ENCODE measurements around the gene OR3A2.
"Not testable (repeated sequence)": the region's sequence is repeated elsewhere in the genome, so short reads cannot be mapped to it uniquely, and the experiment has no call there.

OR3A2 gene

GRCh38 chr17:3293548-3293947 is 92.6 kb downstream of the OR3A2 start:
- not testable (repeated sequence) for DNase-seq (ENCODE audit: low read depth, low spot score)

DNA sequence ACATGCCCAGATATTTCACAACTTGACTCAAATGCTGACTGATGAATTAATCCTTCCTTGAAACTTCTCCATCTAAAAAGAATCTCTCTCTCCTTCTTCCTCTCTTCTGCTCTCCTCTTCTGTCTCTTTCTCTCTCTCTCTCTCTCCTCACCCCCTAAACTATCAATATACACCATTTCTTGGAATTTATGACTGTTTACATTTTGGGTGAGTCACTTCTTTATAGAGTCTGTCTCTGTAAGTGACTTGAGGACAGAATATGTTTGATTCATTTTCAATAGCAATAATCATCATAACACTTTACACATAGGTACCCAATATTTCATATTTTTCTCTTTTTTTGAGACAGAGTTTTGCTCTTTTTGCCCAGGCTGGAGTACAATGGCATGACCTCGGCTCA is 103.2 kb downstream of the OR3A2 start:
- no peak for DNase-seq (ENCODE audit: low read depth, low spot score)

DNA sequence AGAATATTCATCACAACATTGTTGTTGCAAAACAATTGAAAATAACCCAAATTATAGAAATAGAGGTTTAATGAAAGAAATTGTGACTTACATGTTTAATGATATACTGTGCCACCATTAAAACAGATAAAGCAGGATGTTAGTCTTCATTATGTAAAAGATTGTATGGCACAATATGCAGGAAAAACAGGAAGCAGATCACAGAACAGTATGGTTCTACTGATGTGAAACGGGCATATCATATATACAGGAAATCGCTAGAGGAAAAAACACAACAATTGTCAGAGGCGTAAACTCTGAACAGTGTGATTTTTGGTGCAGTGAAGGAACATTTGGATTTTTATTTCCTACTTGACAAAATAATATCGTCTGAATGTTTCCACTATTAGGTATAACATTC is 110.0 kb downstream of the OR3A2 start:
- DNase-seq (ENCODE audit: low read depth, low spot score): no peak

DNA sequence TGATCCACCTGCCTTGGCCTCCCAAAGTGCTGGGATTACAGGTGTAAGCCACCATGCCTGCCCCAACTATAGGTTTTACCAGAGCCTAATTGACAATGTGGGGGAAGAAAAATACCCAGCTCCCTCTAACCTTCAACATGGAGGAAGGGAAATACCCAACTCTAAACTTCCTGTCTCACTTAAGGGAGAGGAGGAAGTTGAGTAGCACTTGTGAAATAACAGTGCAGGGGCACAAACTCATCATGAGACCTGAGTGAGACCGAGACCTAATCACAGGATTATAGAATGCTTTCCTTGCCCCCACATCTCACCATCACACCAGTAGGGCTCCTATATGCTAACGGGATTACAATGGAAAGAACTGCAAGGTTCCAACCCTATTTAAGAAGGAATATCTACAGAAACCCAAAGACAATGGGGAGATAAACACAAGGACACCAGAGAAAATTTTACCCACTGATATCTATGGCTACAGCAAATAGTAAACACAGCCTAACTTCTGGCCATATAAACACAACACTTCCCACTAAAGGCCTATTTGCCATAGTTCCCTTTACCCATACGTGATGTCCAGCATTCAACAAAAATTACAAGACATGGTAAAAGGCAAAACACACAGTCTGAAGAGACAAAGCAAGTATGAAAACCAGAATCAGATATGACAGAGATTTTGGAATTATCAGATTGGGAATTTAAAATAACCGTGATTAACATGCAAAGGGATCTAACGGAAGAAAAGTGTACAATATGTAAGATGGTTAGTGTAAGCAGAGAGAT is 114.8 kb downstream of the OR3A2 start:
- no peak for DNase-seq (ENCODE audit: low read depth, low spot score)

- no peak for DNase-seq (ENCODE audit: low read depth, low spot score)
These were observed 125.5 kb downstream of the OR3A2 start for GRCh38 chr17:3260600-3260999.

DNA sequence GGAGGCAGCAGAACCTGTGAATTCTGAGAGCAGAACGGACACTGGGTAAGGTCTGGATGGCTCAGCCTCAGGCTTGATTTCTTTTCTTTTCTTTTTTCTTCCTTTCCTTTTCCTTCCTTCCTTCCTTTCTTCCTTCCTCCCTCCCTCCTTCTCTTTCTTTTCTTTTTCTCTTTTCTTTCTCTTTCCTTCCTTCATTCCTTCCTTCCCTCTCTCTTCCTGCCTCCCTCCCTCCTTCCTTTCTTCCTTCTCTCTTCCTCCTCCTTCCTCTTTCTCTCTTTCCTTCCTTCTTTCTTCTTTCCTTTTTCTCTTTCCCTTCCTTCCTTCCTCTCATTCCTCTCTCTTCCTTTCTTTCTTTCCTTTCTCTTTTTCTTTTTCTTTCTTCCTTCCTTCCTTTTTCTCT is 125.9 kb downstream of the OR3A2 start:
- no peak for DNase-seq (ENCODE audit: low read depth, low spot score)

- DNase-seq (ENCODE audit: low read depth, low spot score): no peak
These were observed 129.5 kb downstream of the OR3A2 start for GRCh38 chr17:3256575-3256974.

DNA sequence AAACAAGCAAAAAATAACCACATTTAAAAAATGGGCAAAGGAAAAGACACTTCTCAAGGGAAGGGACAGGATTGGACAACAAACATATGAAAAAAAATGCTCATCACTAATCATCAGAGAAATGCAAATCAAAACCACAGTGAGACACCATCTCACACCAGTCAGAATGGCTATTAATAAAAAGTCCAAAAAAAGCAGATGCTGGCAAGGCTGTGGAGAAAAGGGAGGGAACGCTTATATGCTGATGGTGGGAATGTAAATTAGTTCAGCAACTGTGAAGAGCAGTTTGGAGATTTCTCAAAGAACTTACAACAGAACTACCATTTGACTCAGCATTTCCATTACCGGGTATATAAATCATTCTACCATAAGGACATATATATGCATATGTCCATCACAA is 137.1 kb downstream of the OR3A2 start:
- DNase-seq (ENCODE audit: low read depth, low spot score): not testable (repeated sequence)

DNA sequence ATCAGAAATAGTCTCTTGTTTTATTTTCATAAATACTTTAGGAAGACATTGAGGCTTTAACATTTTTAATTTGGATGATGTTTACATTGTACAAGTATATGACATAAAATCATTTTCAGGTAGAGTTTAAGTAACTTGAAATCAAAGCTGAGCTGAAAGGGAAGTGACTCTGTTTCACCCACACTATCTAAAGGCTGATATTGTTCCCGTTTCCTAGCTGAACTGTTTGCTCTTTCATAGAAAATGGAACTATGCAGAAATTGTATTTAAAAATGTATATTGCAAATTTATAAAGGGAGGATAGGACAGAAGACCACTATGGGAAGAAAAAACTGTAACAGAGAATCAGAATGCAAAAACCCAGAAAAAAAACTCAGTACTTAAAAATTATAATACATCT is 141.3 kb downstream of the OR3A2 start:
- not testable (repeated sequence) for DNase-seq (ENCODE audit: low read depth, low spot score)

DNA sequence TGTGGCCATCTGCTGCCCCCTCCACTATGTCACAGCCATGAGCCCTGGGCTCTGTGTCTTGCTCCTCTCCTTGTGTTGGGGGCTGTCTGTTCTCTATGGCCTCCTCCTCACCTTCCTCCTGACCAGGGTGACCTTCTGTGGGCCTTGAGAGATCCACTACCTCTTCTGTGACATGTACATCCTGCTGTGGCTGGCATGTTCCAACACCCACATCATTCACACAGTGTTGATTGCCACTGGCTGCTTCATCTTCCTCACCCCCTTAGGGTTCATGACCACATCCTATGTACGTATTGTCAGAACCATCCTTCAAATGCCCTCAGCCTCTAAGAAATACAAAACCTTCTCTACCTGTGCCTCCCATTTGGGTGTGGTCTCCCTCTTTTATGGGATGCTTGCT is 145.1 kb downstream of the OR3A2 start:
- not testable (repeated sequence) for DNase-seq (ENCODE audit: low read depth, low spot score)

DNA sequence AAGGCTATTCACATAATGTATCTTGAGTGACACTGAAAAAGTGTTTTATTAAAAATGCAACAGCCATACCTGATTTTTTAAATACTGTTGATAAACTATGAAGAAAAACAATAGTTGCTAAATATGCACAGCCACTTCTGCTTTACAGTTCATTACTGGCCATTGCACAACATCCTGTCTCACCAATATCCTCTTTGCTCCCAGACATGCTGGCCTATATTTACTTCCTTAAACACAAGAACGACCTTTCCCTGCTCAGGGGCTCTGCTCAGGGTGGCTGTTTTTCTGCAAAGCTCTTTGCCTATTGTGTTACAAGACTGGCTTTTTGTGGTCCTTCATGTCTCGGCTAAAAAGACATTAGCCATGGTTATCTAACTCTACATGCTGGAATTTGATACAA is 147.4 kb downstream of the OR3A2 start:
- DNase-seq (ENCODE audit: low read depth, low spot score): not testable (repeated sequence)

- not testable (repeated sequence) for DNase-seq (ENCODE audit: low read depth, low spot score)
These were observed 153.8 kb downstream of the OR3A2 start for GRCh38 chr17:3232300-3232699.
